ENCODE results near the gene B4GALT5. TPM values are rescaled to one million over a fixed set of nuclear protein-coding genes. Genes with fewer than 3 reads are reported as not detected.

B4GALT5 gene
- total RNA-seq, 1 experiment from 2014 or later, result 62.4 TPM

DNA sequence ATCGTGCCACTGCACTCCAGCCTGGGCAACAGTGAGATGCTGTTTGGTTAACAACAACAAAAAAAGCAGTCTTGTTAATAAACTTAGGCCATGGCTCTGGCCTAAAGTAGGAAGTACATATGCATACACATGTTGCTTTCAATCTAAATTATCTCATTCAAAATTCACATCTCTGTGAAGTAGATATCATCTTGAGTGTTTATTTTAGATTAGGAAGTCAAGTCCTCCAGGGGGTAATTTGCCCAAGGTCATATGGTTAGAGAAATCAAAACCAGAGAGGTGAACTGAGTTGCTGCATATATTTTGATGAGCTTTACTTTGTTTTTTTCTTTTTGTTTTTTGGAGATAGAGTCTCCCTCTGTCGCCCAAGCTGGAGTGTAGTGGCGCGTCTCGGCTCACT is 52.8 kb downstream of the B4GALT5 start (continued):
- TF ChIP-seq, protein P1, sequence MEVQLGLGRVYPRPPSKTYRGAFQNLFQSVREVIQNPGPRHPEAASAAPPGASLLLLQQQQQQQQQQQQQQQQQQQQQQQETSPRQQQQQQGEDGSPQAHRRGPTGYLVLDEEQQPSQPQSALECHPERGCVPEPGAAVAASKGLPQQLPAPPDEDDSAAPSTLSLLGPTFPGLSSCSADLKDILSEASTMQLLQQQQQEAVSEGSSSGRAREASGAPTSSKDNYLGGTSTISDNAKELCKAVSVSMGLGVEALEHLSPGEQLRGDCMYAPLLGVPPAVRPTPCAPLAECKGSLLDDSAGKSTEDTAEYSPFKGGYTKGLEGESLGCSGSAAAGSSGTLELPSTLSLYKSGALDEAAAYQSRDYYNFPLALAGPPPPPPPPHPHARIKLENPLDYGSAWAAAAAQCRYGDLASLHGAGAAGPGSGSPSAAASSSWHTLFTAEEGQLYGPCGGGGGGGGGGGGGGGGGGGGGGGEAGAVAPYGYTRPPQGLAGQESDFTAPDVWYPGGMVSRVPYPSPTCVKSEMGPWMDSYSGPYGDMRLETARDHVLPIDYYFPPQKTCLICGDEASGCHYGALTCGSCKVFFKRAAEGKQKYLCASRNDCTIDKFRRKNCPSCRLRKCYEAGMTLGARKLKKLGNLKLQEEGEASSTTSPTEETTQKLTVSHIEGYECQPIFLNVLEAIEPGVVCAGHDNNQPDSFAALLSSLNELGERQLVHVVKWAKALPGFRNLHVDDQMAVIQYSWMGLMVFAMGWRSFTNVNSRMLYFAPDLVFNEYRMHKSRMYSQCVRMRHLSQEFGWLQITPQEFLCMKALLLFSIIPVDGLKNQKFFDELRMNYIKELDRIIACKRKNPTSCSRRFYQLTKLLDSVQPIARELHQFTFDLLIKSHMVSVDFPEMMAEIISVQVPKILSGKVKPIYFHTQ (CRISPR knock-in tag; IDR thresholded peaks at IDR 0.05), result no peak
- no peak for TF ChIP-seq ZBTB43 (CRISPR knock-in tag; IDR thresholded peaks at IDR 0.05)
- no peak for TF ChIP-seq STAT6 (CRISPR knock-in tag; conservative IDR thresholded peaks at IDR 0.05; ENCODE audit: low read depth)

GRCh38 chr20:49659056-49659455 is 54.6 kb downstream of the B4GALT5 start:
- Mint-ChIP-seq H3K27me3 (ENCODE audit: low read depth) (no peaks in the 10 kb centered on the region), H3K36me3 (peaks cover 22% of the 10 kb centered on the region), H3K9me3 (no peaks in the 10 kb centered on the region), H3K27ac (no peak overlapping the region), H3K4me1 (peaks cover 28% of the 10 kb centered on the region), H3K4me3 (no peak overlapping the region)
- TF ChIP-seq E2F5 (CRISPR knock-in tag; IDR thresholded peaks at IDR 0.05) (no peak), PRRX2 (CRISPR knock-in tag; IDR thresholded peaks at IDR 0.05) (no peak), OVOL2 (CRISPR knock-in tag; IDR thresholded peaks at IDR 0.05; ENCODE audit: borderline replicate concordance) (no peak), FOXP1 (CRISPR knock-in tag; IDR thresholded peaks at IDR 0.05; ENCODE audit: borderline replicate concordance) (no peak), SOX15 (CRISPR knock-in tag; IDR thresholded peaks at IDR 0.05) (no peak), ERG (CRISPR knock-in tag; IDR thresholded peaks at IDR 0.05) (no peak), FOXK1 (CRISPR knock-in tag; IDR thresholded peaks at IDR 0.05) (no peak), ZNF423 (CRISPR knock-in tag; IDR thresholded peaks at IDR 0.05) (no peak), STAT6 (CRISPR knock-in tag; conservative IDR thresholded peaks at IDR 0.05; ENCODE audit: low read depth) (no peak), PRDM15 (CRISPR knock-in tag; IDR thresholded peaks at IDR 0.05) (no peak), ZNF138 (CRISPR knock-in tag; conservative IDR thresholded peaks at IDR 0.05) (no peak), KAT7 (CRISPR knock-in tag; IDR thresholded peaks at IDR 0.05; ENCODE audit: borderline replicate concordance) (no peak), CREM (CRISPR knock-in tag; IDR thresholded peaks at IDR 0.05) (no peak)
- TF ChIP-seq, protein P2, sequence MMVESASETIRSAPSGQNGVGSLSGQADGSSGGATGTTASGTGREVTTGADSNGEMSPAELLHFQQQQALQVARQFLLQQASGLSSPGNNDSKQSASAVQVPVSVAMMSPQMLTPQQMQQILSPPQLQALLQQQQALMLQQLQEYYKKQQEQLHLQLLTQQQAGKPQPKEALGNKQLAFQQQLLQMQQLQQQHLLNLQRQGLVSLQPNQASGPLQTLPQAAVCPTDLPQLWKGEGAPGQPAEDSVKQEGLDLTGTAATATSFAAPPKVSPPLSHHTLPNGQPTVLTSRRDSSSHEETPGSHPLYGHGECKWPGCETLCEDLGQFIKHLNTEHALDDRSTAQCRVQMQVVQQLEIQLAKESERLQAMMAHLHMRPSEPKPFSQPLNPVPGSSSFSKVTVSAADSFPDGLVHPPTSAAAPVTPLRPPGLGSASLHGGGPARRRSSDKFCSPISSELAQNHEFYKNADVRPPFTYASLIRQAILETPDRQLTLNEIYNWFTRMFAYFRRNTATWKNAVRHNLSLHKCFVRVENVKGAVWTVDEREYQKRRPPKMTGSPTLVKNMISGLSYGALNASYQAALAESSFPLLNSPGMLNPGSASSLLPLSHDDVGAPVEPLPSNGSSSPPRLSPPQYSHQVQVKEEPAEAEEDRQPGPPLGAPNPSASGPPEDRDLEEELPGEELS (CRISPR knock-in tag; IDR thresholded peaks at IDR 0.05), result no peak
- peak; percentile 35 for ATAC-seq
- CTCF ChIA-PET, result interaction anchor here (0.6 to 1.7 kb wide), 8 partner anchors 16 to 187 kb away, joined by 3 to 6 read pairs (median 4); partner anchors contain the start of gene B4GALT5
- no peak for DNase-seq (ENCODE audit: low spot score)
- POLR2A ChIA-PET, result interaction anchor here (0.6 to 1.6 kb wide), 2 partner anchors 8 to 214 kb away, joined by 3 to 7 read pairs; no protein-coding TSS in a partner anchor
